GM21723 (cell line): ENCODE results near the gene PSD.

ENCODE experiments used
- ATAC-seq: cut with Tn5 transposase; IDR thresholded peaks from one replicate; pipeline ENCODE4 v1.9.1; 2021; ENCODE audit warnings: mild to moderate bottlenecking, moderate library complexity; ENCODE audit not compliant: unreplicated experiment

PSD gene

DNA sequence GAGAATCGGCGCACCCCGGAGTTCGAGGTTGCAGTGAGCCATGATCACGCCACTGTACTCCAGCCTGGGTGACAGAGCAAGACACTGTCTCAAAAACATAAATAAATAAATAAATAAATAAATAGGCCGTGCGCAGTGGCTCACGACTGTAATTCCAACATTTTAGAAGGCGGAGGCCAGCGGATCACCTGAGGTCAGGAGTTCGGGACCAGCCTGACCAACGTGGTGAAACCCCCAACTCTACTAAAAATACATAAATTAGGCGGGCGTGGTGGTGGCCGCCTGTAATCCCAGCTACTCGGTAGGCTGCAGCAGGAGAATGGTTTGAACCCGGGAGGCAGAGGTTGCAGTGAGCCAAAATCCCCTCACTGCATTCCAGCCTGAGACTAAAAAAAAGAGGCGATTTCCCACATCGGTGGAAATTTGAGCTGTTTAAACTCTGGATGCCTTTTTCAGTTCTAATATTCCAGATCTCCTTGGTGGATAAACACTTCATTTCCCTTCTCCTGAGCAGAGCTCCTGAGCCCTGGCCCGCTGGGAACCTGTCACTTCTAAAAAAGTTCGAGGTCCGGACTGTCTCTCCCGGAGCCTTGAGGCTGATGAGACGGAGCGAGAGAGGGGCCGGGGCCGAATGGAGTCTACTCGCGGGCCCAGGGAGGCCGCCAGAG is 25.0 kb downstream of the PSD start:
- no peak for ATAC-seq

DNA sequence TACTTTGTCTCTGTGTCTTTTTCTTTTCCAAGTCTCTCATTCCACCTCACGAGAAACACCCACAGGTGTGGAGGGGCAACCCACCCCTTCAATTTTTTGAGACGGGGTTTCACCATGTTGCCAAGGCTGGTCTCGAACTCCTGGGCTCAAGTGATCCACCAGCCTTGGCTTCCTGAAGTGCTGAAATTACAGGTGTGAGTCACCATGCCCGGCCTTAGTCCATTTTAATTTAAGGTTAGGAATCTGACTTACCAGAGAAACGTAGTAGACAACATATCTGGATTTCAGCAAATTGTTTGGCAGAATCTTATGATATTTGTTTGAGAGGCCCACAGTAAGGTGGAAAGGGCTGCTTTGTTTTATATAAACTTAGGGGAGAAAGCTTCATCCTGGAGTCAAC is 26.3 kb downstream of the PSD start:
- ATAC-seq: no peak

DNA sequence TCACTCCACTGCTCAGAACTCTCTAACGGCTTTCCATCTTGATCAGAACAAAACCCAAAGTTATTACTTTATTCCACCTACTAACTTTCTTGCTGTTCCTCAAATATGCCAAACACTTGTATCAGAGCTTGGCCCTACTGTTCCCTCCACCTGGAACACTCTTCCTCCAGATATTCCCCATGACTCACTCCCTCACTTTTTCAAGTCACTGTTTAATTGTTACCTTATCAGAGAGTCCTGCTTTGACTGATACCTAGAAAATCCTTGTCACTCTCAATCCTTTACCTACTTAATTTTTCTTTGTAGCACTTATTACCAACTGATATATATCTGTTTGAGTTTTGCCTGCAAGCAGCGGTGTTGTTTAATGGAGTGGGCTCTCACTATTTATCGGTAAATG is 28.7 kb downstream of the PSD start:
- no peak for ATAC-seq

DNA sequence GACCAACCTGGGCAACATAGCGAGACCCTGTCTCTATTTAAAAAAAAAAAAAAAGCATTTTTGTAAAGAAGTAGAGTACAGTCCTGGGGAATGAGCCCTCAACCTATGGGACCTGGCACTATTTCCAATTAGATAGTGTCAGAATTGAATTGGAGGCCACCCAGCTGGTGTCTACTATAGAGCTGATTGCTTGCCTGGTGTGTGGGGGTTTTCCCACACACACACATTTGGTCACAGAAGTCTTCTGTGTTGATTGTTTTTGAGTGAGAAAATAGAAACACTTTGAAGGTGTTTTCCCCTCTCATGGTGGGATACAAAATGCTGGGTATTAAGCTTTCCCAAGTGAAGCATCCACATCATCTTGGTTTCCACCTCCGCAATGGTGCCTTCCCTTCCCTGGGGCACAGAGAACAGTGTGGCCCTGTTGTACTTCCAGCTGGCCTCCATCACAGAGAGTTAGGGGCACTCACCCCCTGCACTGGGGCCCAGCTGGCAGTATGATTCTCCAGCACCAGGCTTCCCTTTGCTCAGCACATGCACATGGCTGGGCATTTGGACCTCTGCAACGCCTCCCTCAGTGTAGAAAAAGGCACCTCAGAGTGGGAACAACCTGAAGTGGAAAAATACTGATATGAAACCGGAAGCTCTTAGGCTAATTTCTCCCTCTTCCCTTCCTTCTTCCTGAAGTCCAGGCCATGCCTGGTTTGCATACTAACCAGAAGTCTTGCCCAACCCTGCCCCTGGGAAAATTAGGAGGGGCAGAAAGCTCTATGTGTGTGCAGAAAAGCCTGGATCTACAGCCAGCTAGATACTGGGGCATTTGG is 33.8 kb downstream of the PSD start:
- ATAC-seq: no peak

DNA sequence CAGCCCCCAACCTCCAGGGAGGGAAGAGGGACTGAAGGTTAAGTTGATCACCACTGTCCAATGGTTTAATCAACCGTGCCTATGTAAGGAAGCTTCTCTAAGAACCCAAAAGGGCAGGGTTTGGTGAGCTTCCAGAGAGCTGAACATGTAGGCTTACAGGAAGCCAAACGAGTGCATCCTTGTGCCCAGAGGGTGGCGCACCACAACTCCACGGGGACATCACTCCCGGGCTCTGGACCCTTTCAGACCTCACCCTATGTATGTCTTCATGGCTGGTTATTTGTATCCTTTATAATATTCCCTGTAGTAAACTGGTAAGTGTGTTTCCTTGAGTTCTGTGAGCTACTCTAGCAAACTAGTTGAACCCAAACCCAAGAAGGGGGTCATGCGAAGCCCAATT is 34.5 kb downstream of the PSD start:
- no peak for ATAC-seq

DNA sequence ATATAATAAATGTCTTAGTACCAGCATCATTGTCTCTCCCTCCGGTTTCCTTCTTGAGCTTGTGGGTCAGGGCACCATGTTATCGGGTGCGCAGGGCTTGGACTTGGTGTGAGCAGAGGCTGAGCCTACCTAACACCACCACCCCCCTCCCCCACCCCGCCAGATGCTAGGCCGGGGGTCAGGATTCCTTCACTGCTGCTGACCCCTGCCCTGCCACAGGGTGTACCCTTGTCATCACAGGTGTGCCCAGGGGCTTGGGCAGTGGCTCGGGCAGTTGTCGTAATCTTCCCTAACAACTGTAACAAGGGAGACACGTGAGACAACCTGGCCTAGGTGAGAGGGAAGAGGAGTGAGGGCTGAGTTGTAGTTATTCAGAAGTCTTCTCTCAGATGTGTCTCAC is 35.7 kb downstream of the PSD start:
- ATAC-seq: no peak

DNA sequence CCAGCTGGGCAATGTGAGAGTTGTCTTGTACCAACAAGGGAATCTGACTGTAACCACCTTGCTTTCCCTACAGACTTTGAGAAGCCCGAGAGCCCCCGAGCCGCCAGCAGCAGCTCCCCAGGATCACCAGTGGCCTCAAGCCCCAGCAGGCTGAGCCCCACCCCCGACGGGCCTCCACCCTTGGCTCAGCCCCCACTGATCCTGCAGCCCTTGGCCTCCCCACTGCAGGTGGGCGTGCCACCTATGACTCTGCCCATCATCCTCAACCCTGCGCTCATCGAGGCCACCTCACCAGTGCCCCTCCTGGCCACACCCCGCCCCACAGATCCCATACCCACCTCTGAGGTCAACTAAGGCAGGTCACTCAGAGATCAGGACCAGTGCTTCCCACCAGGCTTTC is 36.6 kb downstream of the PSD start:
- ATAC-seq: no peak

DNA sequence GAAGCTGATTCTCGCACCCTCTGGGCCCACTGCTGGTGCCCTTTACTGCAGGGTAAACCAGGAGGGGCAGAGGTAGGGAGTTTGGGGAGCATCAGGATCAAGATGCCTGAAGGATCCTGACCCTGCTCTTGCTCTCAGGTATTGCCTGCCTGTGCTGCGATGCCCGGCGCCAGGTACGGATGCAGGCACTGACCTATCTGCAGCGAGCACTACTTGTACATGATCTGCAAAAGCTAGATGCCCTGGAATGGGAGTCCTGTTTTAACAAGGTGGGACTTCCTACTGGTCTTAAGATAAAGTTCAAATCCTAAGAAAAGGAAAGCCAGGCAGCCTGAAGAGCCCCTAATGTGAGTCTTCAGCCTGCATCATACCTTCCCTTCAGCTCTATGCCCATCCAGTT is 39.2 kb downstream of the PSD start:
- ATAC-seq: no peak

DNA sequence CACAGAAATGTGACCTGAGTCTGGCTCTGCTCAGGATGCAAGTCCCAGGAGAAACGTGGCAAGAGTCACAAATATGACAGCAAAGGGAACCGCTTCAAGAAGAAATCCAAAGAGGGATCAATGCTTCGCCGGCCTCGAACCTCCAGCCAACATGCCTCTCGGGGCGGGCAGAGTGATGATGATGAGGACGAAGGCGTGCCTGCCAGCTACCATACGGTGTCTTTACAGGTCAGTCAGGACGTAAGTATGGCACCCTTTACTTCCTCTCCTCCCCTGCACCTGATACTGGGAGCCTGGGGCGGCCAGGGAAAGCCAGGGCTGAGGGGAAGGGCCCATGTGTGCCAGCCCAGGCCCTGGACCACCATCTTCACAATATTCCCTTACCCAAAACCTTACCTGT is 41.7 kb downstream of the PSD start:
- no peak for ATAC-seq

DNA sequence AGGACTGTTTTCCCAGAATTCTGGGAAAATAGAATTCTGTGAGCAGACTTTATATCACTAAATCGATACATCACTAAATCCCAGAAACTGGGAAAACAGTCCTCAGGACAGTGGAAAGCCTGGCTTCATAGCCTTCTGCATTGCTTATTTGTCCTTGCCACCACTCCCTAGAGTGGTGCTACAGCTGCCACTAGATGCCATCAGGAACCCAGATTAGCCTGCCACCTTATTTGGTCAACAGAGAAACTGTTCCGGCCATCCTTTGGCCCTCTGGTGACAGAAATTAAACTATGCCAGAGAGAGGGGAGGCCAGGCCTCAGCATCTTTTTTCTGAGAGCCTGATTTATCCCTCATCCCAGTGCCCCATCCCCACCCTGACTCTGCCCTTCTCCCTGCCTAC is 42.7 kb downstream of the PSD start:
- no peak for ATAC-seq

DNA sequence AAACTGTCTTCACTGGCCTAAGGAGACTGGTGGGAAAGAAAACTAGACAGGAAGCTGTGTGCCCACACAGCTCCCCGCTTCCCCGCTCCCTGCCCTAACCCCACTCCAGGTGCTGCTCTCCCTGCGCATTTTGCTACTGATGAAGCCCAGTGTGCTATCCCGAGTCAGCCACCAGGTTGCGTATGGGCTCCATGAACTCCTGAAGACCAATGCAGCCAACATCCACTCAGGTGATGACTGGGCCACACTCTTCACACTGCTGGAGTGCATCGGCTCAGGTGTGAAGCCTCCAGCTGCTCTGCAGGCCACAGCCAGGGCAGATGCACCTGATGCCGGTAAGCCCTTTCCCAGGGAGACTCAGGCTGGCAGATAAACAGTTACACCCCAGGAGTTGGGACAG is 43.3 kb downstream of the PSD start:
- ATAC-seq: no peak

DNA sequence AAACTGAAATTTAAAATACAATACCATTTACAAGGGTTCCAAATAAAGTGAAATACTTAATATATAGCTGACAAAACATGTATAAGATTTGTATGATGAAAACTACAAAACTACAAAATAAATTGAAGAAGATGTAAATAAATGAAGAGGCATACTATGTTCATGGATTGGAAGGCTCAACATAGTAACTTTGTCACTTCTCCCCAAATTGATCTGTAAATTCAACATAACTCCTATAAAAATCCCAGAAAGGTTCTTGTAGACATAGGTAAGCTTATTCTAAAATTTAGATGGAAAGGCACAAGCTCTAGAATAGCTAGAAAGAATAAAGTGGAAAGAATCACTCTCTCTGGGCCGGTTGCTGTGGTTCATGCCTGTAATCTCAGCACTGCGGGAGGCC is 47.3 kb downstream of the PSD start:
- ATAC-seq: no peak

DNA sequence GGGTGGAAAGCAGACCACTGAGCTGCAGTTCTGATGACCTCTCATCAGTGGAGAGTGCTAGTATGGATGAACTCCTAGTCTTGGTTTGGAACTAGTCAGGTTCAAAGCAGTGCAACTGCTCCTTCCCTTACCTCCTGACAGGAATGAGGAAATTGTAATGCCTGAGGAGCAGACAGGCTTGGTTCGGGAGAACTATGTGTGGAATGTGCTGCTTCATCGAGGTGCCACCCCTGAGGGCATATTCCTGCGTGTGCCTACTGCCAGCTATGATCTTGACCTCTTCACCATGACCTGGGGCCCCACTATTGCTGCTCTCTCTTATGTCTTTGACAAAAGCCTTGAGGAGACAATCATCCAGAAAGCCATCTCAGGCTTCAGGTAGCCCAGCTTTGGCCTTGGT is 50.5 kb downstream of the PSD start:
- no peak for ATAC-seq

DNA sequence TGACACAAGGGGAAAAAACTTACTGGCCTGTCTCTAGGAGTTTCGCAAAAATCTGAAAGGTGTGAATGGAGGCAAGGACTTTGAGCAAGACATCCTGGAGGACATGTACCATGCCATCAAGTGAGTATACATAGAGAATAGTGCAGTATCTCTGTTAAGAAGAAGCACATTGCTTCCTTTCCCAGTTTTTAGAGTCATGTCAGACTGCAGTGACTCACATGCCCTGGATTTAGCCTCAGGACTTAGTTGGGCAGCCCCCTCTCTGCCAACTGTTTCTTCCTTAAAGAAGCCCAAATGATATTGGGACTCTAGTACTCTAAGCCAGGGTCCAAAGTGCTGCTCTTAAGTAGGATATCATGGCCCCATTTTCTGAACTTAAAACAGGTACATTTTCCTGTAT is 51.1 kb downstream of the PSD start:
- ATAC-seq: no peak

DNA sequence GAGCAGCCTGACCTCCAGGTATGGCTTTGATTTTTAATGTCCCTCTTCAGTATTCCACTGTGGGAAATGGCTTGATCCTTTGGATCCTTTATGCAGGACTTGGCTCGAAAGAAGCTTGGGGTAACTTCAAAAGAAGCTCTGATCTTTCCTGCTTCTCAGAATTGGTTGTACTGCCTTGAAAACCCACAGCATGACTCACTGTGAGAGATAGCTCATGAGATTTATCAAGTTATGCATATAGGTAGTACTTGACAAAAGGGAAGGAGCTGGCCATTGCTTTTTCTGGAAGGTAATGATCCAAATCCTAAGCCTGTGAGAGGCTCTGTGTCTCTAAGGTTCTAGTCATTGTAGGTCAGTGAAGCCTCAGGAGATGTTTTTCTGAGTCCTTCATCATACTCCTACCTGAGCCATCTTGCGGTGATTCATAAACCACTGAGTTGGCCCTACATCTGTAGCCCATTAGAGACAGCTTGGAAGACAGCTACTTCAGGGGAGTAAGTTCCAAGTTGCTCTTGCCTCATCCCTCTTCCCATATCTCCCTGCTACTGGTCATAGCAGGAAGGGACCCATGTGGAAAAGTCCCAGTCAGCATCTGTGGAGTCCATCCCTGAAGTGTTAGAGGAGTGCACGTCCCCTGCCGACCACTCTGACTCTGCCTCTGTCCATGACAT is 59.7 kb downstream of the PSD start:
- no peak for ATAC-seq

DNA sequence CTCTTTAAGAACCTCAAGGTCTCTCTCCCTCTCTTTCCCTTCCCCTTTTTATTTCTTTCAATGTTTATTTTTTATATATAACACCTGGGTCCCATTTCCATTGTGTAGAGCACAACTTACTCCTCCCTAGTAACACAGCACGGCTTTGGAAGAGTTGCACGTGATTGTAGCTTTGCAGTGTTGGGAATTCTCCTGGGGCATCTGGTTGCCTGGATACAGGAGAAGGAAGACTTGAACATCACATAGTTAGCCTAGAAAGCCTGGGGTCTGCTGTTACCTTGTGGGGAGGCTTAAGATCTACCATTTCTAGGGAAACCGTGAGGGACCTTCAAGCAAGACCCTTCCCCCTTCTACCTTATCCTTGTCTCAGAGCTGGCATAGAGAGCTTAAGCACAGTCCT is 64.1 kb downstream of the PSD start:
- no peak for ATAC-seq
